Measurements from ENCODE around the gene CTSE. TPM values are rescaled to one million over a fixed set of nuclear protein-coding genes. Genes with fewer than 3 reads are reported as not detected.

CTSE gene
- total RNA-seq, 1 experiment from 2014 or later: not detected

GRCh38 chr1:205961405-205961804 is 62.3 kb downstream of the CTSE start:
- no peak for DNase-seq (ENCODE audit: low spot score)
- in situ Hi-C loops (cut with HindIII; ENCODE audit: low sequenced_read_pairs): no loop called here

- in situ Hi-C loops (cut with HindIII; ENCODE audit: low sequenced_read_pairs): no loop called here
These were observed 63.9 kb downstream of the CTSE start for GRCh38 chr1:205959789-205960188.

More at GRCh38 chr1:205959789-205960188, 63.9 kb downstream of the CTSE start:
- DNase-seq (ENCODE audit: low spot score): no peak

Other genes starting within 250 kb of the CTSE start
- 6.8 and 8.9 TPM in 2 replicates for gene RAB29, start 248.4 kb downstream of the CTSE start, total RNA-seq (2014; rRNA removed; shearing (Covaris generic))
- gene SLC41A1, start 210.7 kb downstream of the CTSE start, total RNA-seq (2014; rRNA removed; shearing (Covaris generic)): 9.1 and 17.8 TPM in 2 replicates
- not detected in 2 replicates for gene PM20D1, start 173.8 kb downstream of the CTSE start, total RNA-seq (2014; rRNA removed; shearing (Covaris generic))
- gene SLC26A9, start 80.4 kb downstream of the CTSE start, total RNA-seq (2014; rRNA removed; shearing (Covaris generic)): not detected in 2 replicates
- 0.85 TPM in 1 of 2 replicates, not detected in the other for gene RAB7B, start 20.5 kb downstream of the CTSE start, total RNA-seq (2014; rRNA removed; shearing (Covaris generic))
- gene RHEX, start 29.3 kb upstream of the CTSE start, total RNA-seq (2014; rRNA removed; shearing (Covaris generic)): not detected in 2 replicates
- not detected in 2 replicates for gene AVPR1B, start 93.5 kb upstream of the CTSE start, total RNA-seq (2014; rRNA removed; shearing (Covaris generic))
- gene FAM72A, start 178.9 kb upstream of the CTSE start, total RNA-seq (2014; rRNA removed; shearing (Covaris generic)): 8.4 and 18.6 TPM in 2 replicates
- gene SRGAP2, start 179.6 kb upstream of the CTSE start, total RNA-seq (2014; rRNA removed; shearing (Covaris generic)): 16.5 and 24.9 TPM in 2 replicates

All from G401 (cell line).